ENCODE data around the gene HEBP1. TPM values are rescaled to one million over a fixed set of nuclear protein-coding genes. Genes with fewer than 3 reads are reported as not detected.

HEBP1 gene
- total RNA-seq, 1 experiment from 2014 or later: 22.2 TPM

DNA sequence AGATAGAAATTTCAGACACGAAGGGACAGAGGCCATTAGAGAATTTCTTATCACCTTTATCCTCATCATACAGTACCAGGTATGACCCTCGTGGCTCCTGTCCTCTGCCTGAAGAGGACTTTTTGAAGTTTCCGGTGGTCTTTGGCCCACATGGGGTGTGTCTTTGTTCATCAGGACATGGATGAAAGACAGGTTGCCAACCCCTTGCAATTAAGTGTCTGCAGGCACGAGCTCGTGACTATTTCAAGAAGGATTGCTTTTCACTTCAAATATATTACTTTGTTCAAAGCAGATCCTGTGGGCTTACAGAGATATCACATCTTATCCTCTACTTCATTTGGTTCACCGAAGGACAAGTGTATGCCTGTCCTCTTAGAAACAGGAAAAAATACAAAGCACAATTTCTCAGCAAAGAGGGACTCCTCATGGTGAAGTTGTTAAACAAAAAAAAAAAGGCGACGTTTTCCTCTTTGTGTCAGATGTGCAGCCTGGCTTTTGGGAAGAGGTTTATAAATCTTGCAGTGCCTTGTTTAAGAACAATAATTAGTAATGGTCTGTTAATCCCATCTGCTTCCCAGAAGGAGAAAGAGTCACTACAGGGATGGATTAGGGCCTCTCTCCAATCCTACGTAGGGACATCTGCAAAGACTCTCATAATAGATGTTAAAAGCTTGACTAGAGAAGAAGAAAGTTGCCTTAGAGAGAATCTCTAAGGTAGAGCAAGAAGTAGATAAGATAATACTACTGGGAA, 30.7 kb upstream of the HEBP1 start:
- no peaks in the 10 kb centered on the region for H3K79me1 ChIP-seq (ENCODE audit: insufficient read depth, low read depth, low read length, poor library complexity, severe bottlenecking)
- H3K9me3 ChIP-seq (ENCODE audit: control insufficient read depth, low read depth, low read length): no peaks in the 10 kb centered on the region
- H3K79me2 ChIP-seq (ENCODE audit: insufficient read depth, low read length): no peaks in the 10 kb centered on the region
- Mint-ChIP-seq H3K27ac (no peak overlapping the region), H3K36me3 (ENCODE audit: insufficient read depth in 1 of 3, low read depth in 3 of 3) (no peaks in the 10 kb centered on the region), H3K27me3 (ENCODE audit: low read depth) (no peaks in the 10 kb centered on the region), H3K9me3 (no peaks in the 10 kb centered on the region), H3K4me3 (no peak overlapping the region), H3K4me1 (peaks cover 12 to 20% of the 10 kb centered on the region in 2 experiments)
- TF ChIP-seq, protein P1, sequence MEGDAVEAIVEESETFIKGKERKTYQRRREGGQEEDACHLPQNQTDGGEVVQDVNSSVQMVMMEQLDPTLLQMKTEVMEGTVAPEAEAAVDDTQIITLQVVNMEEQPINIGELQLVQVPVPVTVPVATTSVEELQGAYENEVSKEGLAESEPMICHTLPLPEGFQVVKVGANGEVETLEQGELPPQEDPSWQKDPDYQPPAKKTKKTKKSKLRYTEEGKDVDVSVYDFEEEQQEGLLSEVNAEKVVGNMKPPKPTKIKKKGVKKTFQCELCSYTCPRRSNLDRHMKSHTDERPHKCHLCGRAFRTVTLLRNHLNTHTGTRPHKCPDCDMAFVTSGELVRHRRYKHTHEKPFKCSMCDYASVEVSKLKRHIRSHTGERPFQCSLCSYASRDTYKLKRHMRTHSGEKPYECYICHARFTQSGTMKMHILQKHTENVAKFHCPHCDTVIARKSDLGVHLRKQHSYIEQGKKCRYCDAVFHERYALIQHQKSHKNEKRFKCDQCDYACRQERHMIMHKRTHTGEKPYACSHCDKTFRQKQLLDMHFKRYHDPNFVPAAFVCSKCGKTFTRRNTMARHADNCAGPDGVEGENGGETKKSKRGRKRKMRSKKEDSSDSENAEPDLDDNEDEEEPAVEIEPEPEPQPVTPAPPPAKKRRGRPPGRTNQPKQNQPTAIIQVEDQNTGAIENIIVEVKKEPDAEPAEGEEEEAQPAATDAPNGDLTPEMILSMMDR (conservative IDR thresholded peaks at IDR 0.05): no peak
- H4K20me1 ChIP-seq (ENCODE audit: control insufficient read depth, insufficient read depth, insufficient read length): no peaks in the 10 kb centered on the region
- H3K23ac ChIP-seq (ENCODE audit: insufficient read length, low read depth, low read length): no peak overlapping the region
- H2BK5ac ChIP-seq (ENCODE audit: insufficient read length, low read length): no peak overlapping the region
- no peak overlapping the region for H4K91ac ChIP-seq (ENCODE audit: insufficient read length, low read depth, low read length)
- no CpG with 5 or more reads among the region's 9 CpGs for WGBS (ENCODE audit: extremely low coverage, insufficient read length, low lambda C conversion rate)
- H4K8ac ChIP-seq (replicated peaks; ENCODE audit: insufficient read length, low read depth, low read length): no peak overlapping the region
- no peak overlapping the region for H3K4me2 ChIP-seq (ENCODE audit: insufficient read depth, insufficient read length, low read length)
- H3K56ac ChIP-seq (ENCODE audit: insufficient read length, low read depth, low read length): no peak overlapping the region
- no peak overlapping the region for H2BK12ac ChIP-seq (ENCODE audit: insufficient read length, low read depth, low read length)
- no peak overlapping the region for H3K18ac ChIP-seq (ENCODE audit: insufficient read length, low read depth, low read length)
- H2BK120ac ChIP-seq (ENCODE audit: low read depth, low read length, poor library complexity, severe bottlenecking): no peak overlapping the region
- H2BK20ac ChIP-seq (ENCODE audit: low read depth, low read length, poor library complexity, severe bottlenecking): no peak overlapping the region
- no peak overlapping the region for H3T11ph ChIP-seq (ENCODE audit: low read length)
- H3K4me1 ChIP-seq (ENCODE audit: insufficient read depth, low read length): peaks cover 6% of the 10 kb centered on the region
- H3K9ac ChIP-seq (ENCODE audit: extremely low read depth, insufficient read length, low read length): no peak overlapping the region
- DNase-seq: no peak
- H2AFZ ChIP-seq (ENCODE audit: low read length): no peak overlapping the region
- no peaks in the 10 kb centered on the region for H3K23me2 ChIP-seq (ENCODE audit: insufficient read length, low read depth, low read length, poor library complexity, severe bottlenecking)
- H3K27ac ChIP-seq (ENCODE audit: insufficient read length, low read depth, low read length): no peak overlapping the region
- no peaks in the 10 kb centered on the region for H3K27me3 ChIP-seq (ENCODE audit: insufficient read depth, low read length)
- no peak overlapping the region for H2AK5ac ChIP-seq (ENCODE audit: insufficient read length, low read length)
- no peak overlapping the region for H4K5ac ChIP-seq (ENCODE audit: insufficient read length, low read depth, low read length)
- no peak overlapping the region for H2BK15ac ChIP-seq (ENCODE audit: low read depth, low read length)
- no peak overlapping the region for H3K4ac ChIP-seq (ENCODE audit: low read depth, low read length)
- no peak overlapping the region for H3K14ac ChIP-seq (ENCODE audit: insufficient read depth, low read length)

Measured in H9 (cell line).